HG02623 (cell line): ENCODE results near the gene MEIOB.
"Not testable (repeated sequence)": the region's sequence is repeated elsewhere in the genome, so short reads cannot be mapped to it uniquely, and the experiment has no call there.

Source experiments
- ATAC-seq: cut with Tn5 transposase; IDR thresholded peaks from one replicate; pipeline ENCODE4 v1.9.1; 2021; ENCODE audit warnings: moderate library complexity; ENCODE audit not compliant: unreplicated experiment

MEIOB gene

GRCh38 chr16:1908184-1908583, 36.2 kb upstream of the MEIOB start:
- no peak for ATAC-seq

- ATAC-seq = no peak
These were observed 35.4 kb upstream of the MEIOB start for GRCh38 chr16:1907226-1907860.

GRCh38 chr16:1906846-1907165, 34.8 kb upstream of the MEIOB start:
- no peak for ATAC-seq

GRCh38 chr16:1906055-1906845, 34.3 kb upstream of the MEIOB start:
- ATAC-seq = no peak

- ATAC-seq = no peak
These were observed 32.2 kb upstream of the MEIOB start for GRCh38 chr16:1903845-1904840.

GRCh38 chr16:1903220-1903574, 31.2 kb upstream of the MEIOB start:
- ATAC-seq = no peak

GRCh38 chr16:1902547-1903219, 30.7 kb upstream of the MEIOB start:
- ATAC-seq = no peak

GRCh38 chr16:1900452-1900774, 28.4 kb upstream of the MEIOB start:
- no peak for ATAC-seq

GRCh38 chr16:1899641-1900451, 27.9 kb upstream of the MEIOB start:
- no peak for ATAC-seq

GRCh38 chr16:1897692-1898091, 25.7 kb upstream of the MEIOB start:
- not testable (repeated sequence) for ATAC-seq

GRCh38 chr16:1895949-1896675, 24.1 kb upstream of the MEIOB start:
- ATAC-seq = no peak

- ATAC-seq = no peak
These were observed 23.1 kb upstream of the MEIOB start for GRCh38 chr16:1895068-1895467.

GRCh38 chr16:1890708-1891050, 18.7 kb upstream of the MEIOB start:
- no peak for ATAC-seq

- ATAC-seq = no peak
These were observed 18.2 kb upstream of the MEIOB start for GRCh38 chr16:1890024-1890707.

GRCh38 chr16:1887711-1888354, 15.9 kb upstream of the MEIOB start:
- ATAC-seq = no peak

GRCh38 chr16:1884889-1885288, 12.9 kb upstream of the MEIOB start:
- no peak for ATAC-seq

GRCh38 chr16:1884155-1884760, 12.3 kb upstream of the MEIOB start:
- ATAC-seq = no peak

- ATAC-seq = not testable (repeated sequence)
These were observed 9.2 kb upstream of the MEIOB start for GRCh38 chr16:1881172-1881571.
